ENCODE results near the gene SUSD2.

- TF ChIP-seq, protein P1, sequence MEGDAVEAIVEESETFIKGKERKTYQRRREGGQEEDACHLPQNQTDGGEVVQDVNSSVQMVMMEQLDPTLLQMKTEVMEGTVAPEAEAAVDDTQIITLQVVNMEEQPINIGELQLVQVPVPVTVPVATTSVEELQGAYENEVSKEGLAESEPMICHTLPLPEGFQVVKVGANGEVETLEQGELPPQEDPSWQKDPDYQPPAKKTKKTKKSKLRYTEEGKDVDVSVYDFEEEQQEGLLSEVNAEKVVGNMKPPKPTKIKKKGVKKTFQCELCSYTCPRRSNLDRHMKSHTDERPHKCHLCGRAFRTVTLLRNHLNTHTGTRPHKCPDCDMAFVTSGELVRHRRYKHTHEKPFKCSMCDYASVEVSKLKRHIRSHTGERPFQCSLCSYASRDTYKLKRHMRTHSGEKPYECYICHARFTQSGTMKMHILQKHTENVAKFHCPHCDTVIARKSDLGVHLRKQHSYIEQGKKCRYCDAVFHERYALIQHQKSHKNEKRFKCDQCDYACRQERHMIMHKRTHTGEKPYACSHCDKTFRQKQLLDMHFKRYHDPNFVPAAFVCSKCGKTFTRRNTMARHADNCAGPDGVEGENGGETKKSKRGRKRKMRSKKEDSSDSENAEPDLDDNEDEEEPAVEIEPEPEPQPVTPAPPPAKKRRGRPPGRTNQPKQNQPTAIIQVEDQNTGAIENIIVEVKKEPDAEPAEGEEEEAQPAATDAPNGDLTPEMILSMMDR (IDR thresholded peaks at IDR 0.05), result no peak
- TF ChIP-seq ZFX (IDR thresholded peaks at IDR 0.05; ENCODE audit: borderline replicate concordance), result no peak
These were observed 25.0 kb upstream of the SUSD2 start for GRCh38 chr22:24156141-24156912.
